HFFc6 (cell line): Measurements from ENCODE around the gene PLEKHO1. TPM values are rescaled to one million over a fixed set of nuclear protein-coding genes. Genes with fewer than 3 reads are reported as not detected.
"Not testable (repeated sequence)": the region's sequence is repeated elsewhere in the genome, so short reads cannot be mapped to it uniquely, and the experiment has no call there.

Experiments used
- DNase-seq: peaks from one replicate; pipeline ENCODE4 v3.0.0-alpha.2; 2018
- H3K27ac Mint-ChIP-seq: 2 replicates; pipeline ENCODE4 v1.8.0; 2020; ENCODE audit warnings: mild to moderate bottlenecking, mixed read lengths
- H3K27me3 Mint-ChIP-seq: 2 replicates; pipeline ENCODE4 v1.8.0; 2021; ENCODE audit warnings: mild to moderate bottlenecking, moderate library complexity, mixed read lengths; ENCODE audit not compliant: insufficient read depth
- H3K36me3 Mint-ChIP-seq: 2 replicates; pipeline ENCODE4 v1.8.0; 2021; ENCODE audit warnings: low read depth, mixed read lengths
- H3K4me1 Mint-ChIP-seq: 2 replicates; pipeline ENCODE4 v1.8.0; 2020; ENCODE audit warnings: low read depth, mixed read lengths
- H3K4me3 Mint-ChIP-seq: 2 replicates; pipeline ENCODE4 v1.8.0; 2020; ENCODE audit warnings: mild to moderate bottlenecking, moderate library complexity, mixed read lengths
- H3K9me3 Mint-ChIP-seq: 2 replicates; pipeline ENCODE4 v1.8.0; 2020; ENCODE audit warnings: mild to moderate bottlenecking, mixed read lengths
- CTCF ChIP-seq: fragments of 200-600 bp; sonication (generic); IDR thresholded peaks from 2 replicates; pipeline ENCODE4 v1.5.0; 2021; ENCODE audit warnings: antibody characterized with exemption, mild to moderate bottlenecking
- total RNA-seq, 6 experiments: library from RNA; stranded (reverse); fragmentation: NEBNext Ultra II Directional; extraction: Animal tissue kit (Norgen Biotek cat#: 25700); gene quantifications; 2 replicates in 1 of 6; 3 replicates in 5 of 6; pipeline ENCODE4 v1.2.3, GENCODE V29; 2021

PLEKHO1 gene
- total RNA-seq, 6 experiments from 2014 or later: 30.9 to 36.7 (median 32.6) TPM

GRCh38 chr1:150207281-150207971 is 57.7 kb downstream of the PLEKHO1 start:
- Mint-ChIP-seq H3K27ac (no peak overlapping the region), H3K9me3 (no peaks in the 10 kb centered on the region), H3K27me3 (0 out of 2 replicates have a peak, but pooled peaks cover 2% of the 10 kb centered on the region), H3K4me3 (no peak overlapping the region), H3K4me1 (no peaks in the 10 kb centered on the region), H3K36me3 (no peaks in the 10 kb centered on the region)
- no peak for DNase-seq
- no peak for TF ChIP-seq CTCF

- not testable (repeated sequence) for H3K27ac Mint-ChIP-seq, H3K4me1 Mint-ChIP-seq, H3K27me3 Mint-ChIP-seq, DNase-seq, H3K36me3 Mint-ChIP-seq, H3K4me3 Mint-ChIP-seq, H3K9me3 Mint-ChIP-seq
These were observed 58.7 kb downstream of the PLEKHO1 start for GRCh38 chr1:150208460-150208859.

Other genes starting within 250 kb of the PLEKHO1 start
- 10 to 100 TPM; 16.1 to 28.5 (median 26.1) TPM for gene SV2A, start 232.1 kb upstream of the PLEKHO1 start, total RNA-seq
- gene SF3B4, start 222.1 kb upstream of the PLEKHO1 start, total RNA-seq: 100 to 1,000 TPM in 3 of 6 experiments, 10 to 100 TPM in 3; 85.4 to 105 (median 101) TPM
- gene MTMR11, start 213.0 kb upstream of the PLEKHO1 start, total RNA-seq: 10 to 100 TPM in 3 of 6 experiments, 1 to 10 TPM in 3; 6.1 to 11.5 (median 10.0) TPM
- 10 to 100 TPM; 26.2 to 29.6 (median 28.7) TPM for gene OTUD7B, start 139.2 kb upstream of the PLEKHO1 start, total RNA-seq
- gene VPS45, start 82.1 kb upstream of the PLEKHO1 start, total RNA-seq: 10 to 100 TPM; 35.6 to 43.3 (median 37.1) TPM
- gene ANP32E, start 86.2 kb downstream of the PLEKHO1 start, total RNA-seq: 10 to 100 TPM; 33.9 to 67.3 (median 62.4) TPM
- not detected for gene CA14, start 107.9 kb downstream of the PLEKHO1 start, total RNA-seq
- gene APH1A, start 119.1 kb downstream of the PLEKHO1 start, total RNA-seq: 100 to 1,000 TPM; 104 to 119 (median 107) TPM
- 1 to 10 TPM; 2.3 to 8.0 (median 5.9) TPM for gene C1orf54, start 122.9 kb downstream of the PLEKHO1 start, total RNA-seq
- gene CIART, start 132.6 kb downstream of the PLEKHO1 start, total RNA-seq: 1 to 10 TPM; 5.6 to 9.8 (median 8.0) TPM
- gene MRPS21, start 143.9 kb downstream of the PLEKHO1 start, total RNA-seq: 10 to 100 TPM; 67.1 to 93.1 (median 85.2) TPM
- gene PRPF3, start 171.6 kb downstream of the PLEKHO1 start, total RNA-seq: 10 to 100 TPM; 33.2 to 44.4 (median 41.8) TPM
- 10 to 100 TPM; 24.0 to 27.9 (median 25.7) TPM for gene RPRD2, start 214.2 kb downstream of the PLEKHO1 start, total RNA-seq